GM18526 (cell line): ENCODE results near the gene SLC9A9.

Experiments used
- POLR2A ChIP-seq: IDR thresholded peaks from 3 replicates; pipeline ENCODE4 v1.6.1; 2011; ENCODE audit not compliant: insufficient read length; ENCODE audit errors: extremely low read depth

The SLC9A9 gene

DNA sequence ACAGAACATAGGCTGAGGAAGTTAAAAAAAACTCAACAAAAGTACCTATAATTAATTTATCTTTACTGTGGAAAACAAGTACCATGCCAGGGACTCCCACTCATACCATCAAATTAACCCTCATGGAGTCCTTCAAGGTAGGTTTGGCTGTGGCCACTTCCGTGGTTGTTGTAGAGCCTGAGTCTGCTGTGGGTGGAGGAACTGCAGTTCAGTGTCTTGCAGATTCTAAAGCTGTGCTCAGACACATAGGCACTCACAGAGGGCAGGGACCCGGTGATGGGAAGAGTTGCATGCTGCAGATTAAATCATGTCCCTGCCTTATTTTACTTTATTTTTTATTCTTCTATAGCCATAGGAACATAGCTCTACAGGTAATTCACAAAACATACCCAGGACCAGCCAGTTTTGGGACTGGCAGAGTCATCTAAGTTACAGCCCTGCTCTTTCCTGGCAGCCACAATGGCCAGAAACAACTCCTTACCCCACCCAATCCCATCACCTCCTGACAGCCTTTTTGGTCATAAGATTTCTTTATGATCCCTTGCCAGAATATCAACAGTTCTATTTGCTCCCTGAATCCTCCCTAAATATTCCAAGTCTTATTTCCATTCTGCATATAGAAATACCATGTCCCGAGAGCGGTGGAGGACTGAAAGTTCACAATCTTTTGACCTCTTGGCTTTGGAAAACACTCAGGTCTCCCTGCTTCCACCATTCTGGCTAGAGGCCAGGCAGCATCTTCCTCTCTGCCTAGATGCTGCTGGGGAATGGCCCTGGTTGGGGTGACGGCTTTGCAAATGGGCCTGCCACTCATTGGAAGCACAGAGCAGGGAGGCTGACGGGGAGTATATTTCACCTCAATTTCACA, 535.0 kb downstream of the SLC9A9 start:
- no peak for TF ChIP-seq POLR2A

DNA sequence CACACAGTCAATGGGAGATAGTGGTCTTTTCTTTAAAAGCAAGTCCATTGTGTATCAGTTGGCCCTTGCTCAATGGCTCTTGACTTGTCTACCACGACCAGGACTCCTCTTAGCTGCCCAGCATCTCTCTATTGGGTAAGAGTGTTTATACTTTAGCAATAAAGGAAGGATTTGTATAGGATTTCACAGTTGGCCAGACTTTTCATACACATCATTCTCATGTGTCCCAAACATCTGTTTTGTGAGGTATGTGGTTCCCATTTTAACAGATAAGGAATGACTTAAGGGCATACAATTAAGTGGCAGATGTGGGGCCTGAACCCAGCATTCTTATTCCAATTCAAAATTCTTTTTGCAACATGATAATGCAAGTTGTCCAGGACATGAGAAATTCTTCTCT, 537.2 kb downstream of the SLC9A9 start:
- no peak for TF ChIP-seq POLR2A

DNA sequence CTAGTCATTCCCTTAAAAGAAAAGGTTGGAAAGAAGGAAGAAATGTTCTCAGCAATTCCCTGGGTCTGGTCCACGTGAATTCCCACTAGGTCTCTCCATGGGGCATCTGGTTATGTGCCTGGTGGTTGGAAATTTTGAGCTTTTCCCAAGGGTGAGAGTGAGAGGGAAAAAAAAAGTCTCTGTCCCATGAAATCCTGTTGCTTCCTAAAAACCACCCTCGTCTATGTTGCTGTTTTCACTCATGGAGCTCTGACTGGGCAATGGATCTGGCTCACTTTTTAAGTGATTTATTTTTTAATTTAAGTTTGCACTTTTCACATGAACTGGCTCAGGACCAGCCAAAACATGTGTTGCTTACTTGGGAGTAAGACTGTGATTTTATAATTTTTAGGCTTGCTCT, 538.6 kb downstream of the SLC9A9 start:
- TF ChIP-seq POLR2A, result no peak

DNA sequence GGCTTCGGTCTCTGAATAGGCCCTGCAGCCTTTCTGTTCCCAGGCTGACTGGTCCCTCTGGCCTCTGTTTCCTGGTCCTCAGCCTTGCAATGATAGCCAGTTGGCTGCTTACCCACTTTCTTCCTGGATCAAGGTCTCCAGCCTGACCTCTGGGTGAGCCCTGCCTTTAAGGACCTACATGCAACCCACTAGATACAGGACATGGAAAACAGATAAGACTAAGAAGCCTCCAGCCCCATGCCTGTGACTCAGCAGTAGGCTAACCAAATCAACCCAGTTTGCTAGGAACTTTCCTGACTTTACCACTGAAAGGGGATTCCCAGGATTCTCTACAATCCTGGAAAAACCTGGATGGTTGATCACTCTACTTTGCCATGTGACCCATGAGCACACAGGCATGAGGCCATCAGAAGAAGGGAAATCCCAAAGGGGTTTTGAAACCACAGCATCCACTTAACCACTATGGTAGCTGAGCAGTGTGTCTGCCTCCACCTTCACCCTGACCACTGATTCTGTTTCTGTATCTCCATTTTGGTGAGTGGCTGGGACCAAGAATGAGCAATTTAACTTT, 540.6 kb downstream of the SLC9A9 start:
- TF ChIP-seq POLR2A, result no peak

DNA sequence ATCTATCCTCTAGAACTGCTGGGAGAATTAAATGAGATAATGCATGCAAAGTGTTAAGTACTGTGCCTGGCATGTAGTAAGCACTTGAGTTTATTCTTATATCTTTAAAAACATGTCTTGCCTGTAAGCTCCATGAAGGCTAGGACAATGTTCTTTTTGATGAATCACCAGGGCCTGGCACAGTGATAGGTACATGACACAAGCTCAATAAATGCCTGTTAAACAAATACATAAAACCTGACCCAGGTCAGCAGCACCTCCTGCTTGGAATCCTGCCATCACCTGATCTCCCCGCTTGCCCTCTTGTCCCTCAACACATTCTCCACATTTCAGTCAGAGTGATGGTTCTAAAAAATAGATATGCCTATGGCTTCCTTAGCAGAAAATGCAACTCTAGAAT, 541.9 kb downstream of the SLC9A9 start:
- TF ChIP-seq POLR2A, result no peak

DNA sequence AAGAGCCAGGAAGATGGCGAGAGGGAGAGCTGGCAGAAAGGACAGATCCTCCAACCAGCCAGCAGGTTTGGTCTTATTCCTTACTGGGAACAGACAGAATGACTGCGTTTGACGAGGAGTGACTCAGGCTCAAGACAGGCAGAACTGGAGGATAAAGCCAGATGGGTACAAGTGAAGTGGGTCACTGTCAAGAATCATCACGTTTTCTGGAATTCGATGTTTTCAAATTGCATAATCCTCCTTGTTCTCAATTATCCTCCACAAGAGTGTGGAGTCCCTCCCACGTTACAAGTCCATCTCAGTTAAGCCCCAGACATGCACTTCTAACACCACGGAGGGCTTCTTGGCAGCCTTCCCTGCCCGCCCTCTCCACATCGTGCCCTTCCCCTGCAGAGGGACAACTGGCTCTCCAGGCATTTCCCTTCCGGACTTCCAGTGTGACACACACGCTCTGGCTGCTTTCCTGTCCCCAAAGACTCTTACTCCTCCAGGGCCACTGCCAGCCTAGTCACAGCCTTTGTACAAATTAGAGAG, 545.6 kb downstream of the SLC9A9 start:
- TF ChIP-seq POLR2A, result no peak

DNA sequence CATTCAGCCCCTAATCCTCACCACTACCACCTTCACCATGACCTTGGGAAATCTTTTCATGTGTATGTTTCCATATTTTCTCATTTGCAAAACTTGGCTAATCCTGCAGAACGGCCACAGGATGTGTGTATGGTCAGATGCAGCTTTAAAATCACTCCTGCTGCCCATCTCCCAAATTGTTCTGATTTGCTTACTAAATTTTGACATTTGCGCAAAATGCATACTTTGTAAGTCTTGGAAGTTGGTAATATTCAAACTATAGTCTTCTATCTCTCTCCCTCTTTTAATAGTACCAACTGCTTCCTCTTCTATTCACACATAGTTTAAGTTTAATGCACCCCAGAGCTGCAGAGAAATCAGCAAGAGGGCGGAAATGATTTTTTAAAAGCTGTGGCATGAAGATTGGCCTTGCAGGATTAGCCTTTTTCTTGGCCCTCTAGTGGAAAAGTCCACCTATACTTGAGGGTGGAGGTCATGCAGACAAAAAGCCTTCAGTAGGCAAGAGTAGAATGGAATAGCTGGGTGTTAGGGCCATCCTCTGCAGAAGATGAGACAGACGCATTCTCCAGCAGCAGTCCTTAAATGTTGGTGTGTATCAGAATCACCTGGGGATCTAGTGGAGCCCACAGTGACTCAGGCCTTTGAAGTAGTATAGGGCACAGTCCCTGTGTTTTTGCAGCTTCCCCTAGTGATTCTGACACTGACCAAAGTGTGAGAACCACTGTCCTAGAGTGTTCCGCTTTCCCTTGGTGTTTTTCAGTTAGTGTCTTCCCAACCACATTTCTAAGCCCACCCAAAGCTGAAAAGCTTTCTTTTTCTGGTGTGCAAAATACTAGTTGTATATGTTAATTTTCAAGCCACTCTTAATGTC, 547.0 kb downstream of the SLC9A9 start:
- TF ChIP-seq POLR2A, result no peak

DNA sequence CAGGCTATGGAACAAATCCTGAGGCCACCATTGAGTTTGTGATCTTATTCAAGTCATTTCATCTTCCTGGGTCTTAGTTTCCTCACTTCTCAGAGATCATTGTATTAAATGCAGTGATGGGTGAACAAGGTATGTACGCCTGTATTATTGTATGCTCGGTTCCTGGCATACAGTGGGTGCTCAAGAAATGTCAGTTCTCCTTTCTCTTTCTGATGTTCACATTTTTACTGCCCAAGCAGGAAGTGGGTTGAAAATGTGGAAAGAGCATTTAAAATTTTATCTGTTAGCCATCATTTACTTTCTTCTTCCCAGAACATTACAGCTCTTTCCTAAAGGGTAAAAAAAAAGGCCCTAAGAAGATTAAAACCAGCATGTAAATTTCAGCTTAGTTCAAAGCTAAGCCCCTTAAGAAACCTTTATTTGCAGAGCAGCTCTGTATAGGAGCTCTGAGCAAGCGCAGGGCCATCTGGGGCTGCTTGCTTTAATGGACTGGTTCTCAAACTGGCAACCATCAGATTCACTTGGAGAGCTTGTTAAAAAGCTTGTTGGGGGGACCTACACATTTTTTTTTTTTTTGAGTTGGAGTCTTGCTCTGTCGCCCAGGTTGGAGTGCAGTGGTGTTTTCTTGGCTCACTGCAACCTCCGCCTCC, 549.3 kb downstream of the SLC9A9 start:
- no peak for TF ChIP-seq POLR2A

DNA sequence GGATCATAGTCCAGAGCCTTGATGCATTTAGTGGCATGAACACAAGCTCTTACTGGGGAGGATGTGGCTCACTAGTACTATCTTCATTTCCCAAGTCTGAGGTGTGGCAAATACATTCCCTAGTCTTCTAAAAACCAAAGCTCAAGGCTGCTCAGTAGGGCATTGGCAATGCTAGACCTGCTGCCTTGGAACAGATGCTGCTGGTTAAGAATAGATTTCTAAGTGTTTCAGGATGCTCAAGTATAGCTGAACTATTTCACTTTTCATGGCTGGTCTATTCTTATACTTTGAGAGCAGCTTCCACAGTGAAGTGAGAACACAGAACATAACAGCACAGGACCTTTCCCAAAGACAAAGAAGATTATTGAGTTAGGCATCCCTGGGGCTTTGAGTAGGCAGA, 549.9 kb downstream of the SLC9A9 start:
- no peak for TF ChIP-seq POLR2A

DNA sequence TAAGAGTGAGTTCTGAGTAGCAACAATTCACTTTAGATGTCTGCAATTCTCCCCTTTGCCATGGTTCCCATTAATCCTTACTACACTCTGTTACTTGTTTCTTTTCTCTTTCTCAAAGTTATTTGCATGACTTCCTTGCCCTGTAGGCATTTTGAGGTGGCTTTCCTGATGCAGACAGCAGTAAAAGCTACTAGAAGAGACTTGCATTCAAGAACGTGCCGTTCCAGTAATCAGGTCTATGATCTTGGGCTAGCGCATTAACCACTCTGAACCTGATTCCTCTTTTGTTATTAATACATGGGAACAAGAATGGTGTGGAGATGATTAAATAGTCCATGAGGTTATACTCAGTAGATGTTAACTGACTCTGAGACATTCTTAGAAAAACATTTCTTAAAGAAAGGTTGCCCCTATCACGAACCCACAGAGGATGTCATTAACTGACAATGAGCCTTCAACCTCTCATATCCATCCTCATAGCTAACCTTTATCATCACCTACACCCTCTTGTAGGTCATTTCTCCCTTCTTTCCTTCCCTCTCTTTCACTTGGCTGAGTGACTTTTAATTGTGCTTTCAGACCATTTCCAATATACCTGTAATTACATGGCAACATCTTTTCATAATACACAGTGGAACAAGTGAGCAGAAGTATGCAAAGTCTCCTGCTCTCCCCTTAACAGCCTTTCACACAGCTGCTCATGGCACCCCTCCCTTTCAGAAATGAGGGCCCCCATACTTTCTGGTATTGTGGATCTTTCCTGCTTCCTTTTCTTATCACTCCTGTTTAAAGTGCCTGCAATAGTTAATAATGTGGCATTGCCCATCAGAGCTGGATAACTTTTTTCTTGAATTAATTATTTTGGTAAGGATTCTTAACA, 552.8 kb downstream of the SLC9A9 start:
- TF ChIP-seq POLR2A, result no peak

DNA sequence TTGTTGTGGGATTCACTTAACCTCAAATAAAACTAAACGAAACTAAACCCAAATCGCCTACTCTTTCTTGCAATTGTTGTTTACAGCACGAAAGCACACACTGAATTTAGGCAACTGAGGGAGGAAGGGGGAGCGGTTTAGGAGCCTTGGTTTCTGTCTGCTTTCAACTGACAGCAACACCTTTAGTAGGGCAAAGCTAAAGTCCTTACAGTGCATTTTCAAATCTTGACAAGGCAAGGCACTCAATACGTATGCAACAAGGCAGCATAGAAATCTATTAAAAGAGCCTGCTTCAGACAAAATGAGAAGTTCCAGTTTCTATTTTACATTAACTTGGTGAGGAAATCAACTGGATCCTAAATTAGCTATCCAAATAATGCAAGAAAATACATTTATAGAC, 554.1 kb downstream of the SLC9A9 start:
- no peak for TF ChIP-seq POLR2A

DNA sequence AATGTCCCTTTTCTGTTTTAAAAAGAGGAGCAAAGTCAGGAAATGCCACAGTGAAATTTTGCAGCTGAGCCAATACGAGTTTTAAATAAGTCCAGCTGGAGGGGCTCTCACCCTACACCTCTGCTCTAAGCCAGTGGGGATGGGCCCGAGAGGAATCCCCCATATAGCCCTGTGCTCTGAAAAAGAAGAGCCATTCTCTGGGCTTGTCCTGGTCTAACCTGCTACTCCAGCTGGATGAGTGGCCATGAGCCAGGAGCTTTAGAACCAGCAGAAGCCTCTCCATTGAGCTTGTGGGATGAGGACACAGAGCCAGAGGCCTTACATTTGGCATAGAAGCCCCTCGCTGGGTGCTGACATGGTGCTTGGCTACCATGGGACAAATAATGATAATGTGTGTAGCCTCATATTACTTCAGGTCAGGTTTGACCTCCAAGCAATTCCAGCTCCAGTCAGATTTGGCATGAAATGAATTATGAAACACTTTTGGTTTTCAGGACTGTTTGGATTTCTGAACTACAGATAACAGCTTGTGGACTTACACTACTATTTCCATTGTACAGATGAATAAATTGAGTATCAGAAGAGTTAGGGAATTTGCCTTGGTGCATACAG, 556.3 kb downstream of the SLC9A9 start:
- no peak for TF ChIP-seq POLR2A

DNA sequence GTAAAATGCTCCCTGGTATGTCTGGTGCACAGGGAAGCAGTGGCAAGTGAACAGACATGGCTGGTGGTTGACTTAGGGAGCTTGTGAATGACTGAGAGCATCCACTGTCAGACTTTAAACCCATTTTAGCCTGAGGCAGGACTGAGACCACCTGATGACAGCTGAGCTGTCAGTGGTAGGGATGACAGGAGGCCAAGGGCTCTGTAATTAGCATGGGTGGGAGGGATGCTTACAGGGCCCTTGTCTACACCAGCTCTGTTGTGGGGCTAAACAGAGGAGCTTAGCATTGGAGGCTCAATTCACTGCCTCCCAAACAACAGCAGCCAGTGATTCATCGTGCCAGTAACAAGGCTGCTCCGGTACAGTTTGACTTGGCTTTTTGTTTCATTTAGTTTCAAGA, 559.3 kb downstream of the SLC9A9 start:
- no peak for TF ChIP-seq POLR2A

DNA sequence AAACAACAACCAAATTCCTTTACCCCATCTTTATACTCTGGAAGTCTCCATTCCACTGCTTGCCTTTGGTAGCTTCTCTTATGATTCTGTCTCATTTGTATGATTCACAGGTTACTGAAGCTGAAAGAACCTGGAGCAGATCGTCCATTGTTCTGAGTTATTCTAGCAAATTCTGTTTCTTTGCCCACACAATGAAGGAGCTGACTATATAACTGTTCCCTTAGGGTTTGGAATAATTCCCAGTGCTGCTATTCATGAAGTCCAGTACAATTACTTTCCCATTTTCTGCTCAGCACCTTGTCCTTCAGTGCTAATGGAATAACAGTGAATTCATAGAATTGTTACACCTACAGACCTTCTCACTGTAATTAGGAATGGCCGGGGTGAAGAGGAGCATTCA, 560.9 kb downstream of the SLC9A9 start:
- no peak for TF ChIP-seq POLR2A

DNA sequence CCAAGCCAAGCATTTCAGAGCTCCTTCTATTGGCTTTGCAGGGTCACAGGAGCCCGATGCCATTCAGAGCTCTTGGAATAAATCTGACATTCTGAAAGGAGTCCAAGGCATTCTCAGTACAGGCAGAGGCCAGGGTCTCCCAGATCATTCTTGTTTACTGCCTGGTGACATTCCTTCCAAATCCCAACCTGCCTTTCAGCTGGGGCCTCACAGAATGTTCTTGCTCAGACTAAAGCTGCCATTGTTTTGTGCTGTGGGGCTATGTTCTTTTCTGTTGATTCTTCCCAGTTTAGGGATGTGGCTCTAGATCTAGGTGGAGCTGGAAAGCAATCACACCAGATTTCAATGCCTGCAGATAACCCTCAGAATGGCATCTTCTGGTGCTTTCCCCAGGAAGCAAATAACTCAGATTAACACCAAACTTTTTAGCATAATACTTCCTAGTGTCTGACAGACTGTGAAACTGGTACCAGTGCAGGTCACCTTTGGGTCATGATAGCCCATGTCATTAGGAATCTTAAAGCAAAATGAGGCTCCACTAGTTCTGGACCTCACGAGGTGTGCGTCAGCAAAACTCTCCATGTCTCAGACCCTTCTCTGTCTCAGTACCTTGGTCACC, 561.8 kb downstream of the SLC9A9 start:
- no peak for TF ChIP-seq POLR2A
